Adrenal gland (tissue), 12 donors: ENCODE results near the gene PDZRN3. TPM values are rescaled to one million over a fixed set of nuclear protein-coding genes. Genes with fewer than 3 reads are reported as not detected.

Experiments used
- DNase-seq, 7 donors: peaks; one replicate each; pipeline ENCODE4 v3.0.0-alpha.2; 2019 to 2020
- H3K27ac ChIP-seq, 5 donors: fragments of 200-600 bp; sonication (generic) in 4 of 5; 1 replicate in 3 of 5; 2 replicates in 2 of 5; pipeline versions ENCODE4 v1.5.1 to v1.8.0; 2016 to 2020; ENCODE audit warnings: mild to moderate bottlenecking in 1 of 5
- H3K27me3 ChIP-seq: fragments of 200-600 bp; 2 replicates; pipeline ENCODE4 v1.8.0; 2021
- H3K36me3 ChIP-seq, 2 donors: fragments of 200-600 bp; replicated peaks in 1 of 2; 1 replicate in 1 of 2; 2 replicates in 1 of 2; pipeline versions ENCODE4 v1.5.1 to v1.8.0; 2018 to 2022
- H3K4me1 ChIP-seq, 2 donors: fragments of 200-600 bp; replicated peaks in 1 of 2; 1 replicate in 1 of 2; 2 replicates in 1 of 2; pipeline versions ENCODE4 v1.5.1 to v1.8.0; 2018 to 2021
- H3K4me3 ChIP-seq, 4 donors: fragments of 200-600 bp; sonication (generic) in 3 of 4; one replicate each; pipeline ENCODE4 v1.5.1; 2016 to 2018
- H3K9me3 ChIP-seq, 3 donors: fragments of 200-600 bp; sonication (generic) in 1 of 3; replicated peaks in 1 of 3; 1 replicate in 2 of 3; 2 replicates in 1 of 3; pipeline versions ENCODE4 v1.5.1 to v1.8.0; 2016 to 2021
- CTCF ChIP-seq, 6 experiments: fragments of 450-650 bp in 4 of 6; fragments of 200-600 bp in 2 of 6; sonication (generic) in 1 of 6; IDR thresholded peaks; 1 replicate in 5 of 6; 2 replicates in 1 of 6; pipeline versions ENCODE4 v1.5.1 to v1.8.0; 2016 to 2021; ENCODE audit warnings: antibody characterized with exemption in 6 of 6, mild to moderate bottlenecking in 2 of 6, moderate library complexity in 1 of 6
- POLR2A ChIP-seq, 2 donors: fragments of 450-650 bp; IDR thresholded peaks; one replicate each; pipeline ENCODE4 v1.6.1; 2017; ENCODE audit warnings: antibody characterized with exemption in 2 of 2, mild to moderate bottlenecking in 2 of 2, moderate library complexity in 1 of 2
- WGBS, 4 donors: extraction: QIAGEN DNeasy Blood & Tissue Kit in 2 of 4; methylation state at CpG; one replicate each; pipeline versions ENCODE4 v1.1.5 to v1.1.7; 2013 to 2017; 5-methylcytosine and 5-hydroxymethylcytosine counted together
- intact Hi-C, 2 donors: fragments of 100-400 bp; cut with DNase I; formaldehyde crosslinking; loops; one replicate each; pipeline versions ENCODE4 v1.14.1 to v1.15.0; 2022 to 2023
- polyA plus RNA-seq, 3 donors: library from polyadenylated mRNA; stranded (reverse); fragments of 200-250 nt in 2 of 3; fragments of 350-450 nt in 1 of 3; fragmentation: Illumina TruSeq in 1 of 3; extraction: RNeasy Lipid Tissue Mini Kit (QIAGEN cat#74804) in 1 of 3; gene quantifications; one replicate each; pipeline ENCODE4 v1.2.3, GENCODE V29; 2013 to 2014
- total RNA-seq, 9 donors: library from RNA; depleted of rRNA in 4 of 9; stranded (reverse); fragments of >200 nt in 4 of 9; fragments of 120-200 nt in 1 of 9; fragmentation: NEBNext Ultra II Directional in 1 of 9; extraction: Animal tissue kit (Norgen Biotek cat#: 25700) in 1 of 9; gene quantifications; one replicate each; pipeline versions ENCODE4 v1.1.0 to v1.2.4, GENCODE V29; 2013 to 2023
- donor health status: healthy with polysubstance abuse.
- donor health status: Bipolar disorder and iron deficiency.
- donor health status: DM: yes; HTN: yes; CAD: no.
- donor health status: DM: no; HTN: no; CAD: no.
- donor health status: DM: no; HTN: no; CAD: no.
- donor health status: DM: yes; HTN: yes; CAD: no.

Gene PDZRN3
- total and polyA plus RNA-seq, 12 donors, result 11.5 to 126 (median 64.1) TPM

GRCh38 chr3:73609315-73609641 lies 15.5 kb downstream of the PDZRN3 start:
- Histone ChIP-seq H3K4me3 (no peak overlapping the region), H3K9me3 (no peaks in the 10 kb centered on the region), H3K27ac (no peak overlapping the region), H3K27me3 (no peaks in the 10 kb centered on the region), H3K4me1 (peaks cover 6 to 41% of the 10 kb centered on the region in 2 donors), H3K36me3 (no peaks in the 10 kb centered on the region)
- no peak for DNase-seq
- no peak for TF ChIP-seq CTCF (IDR thresholded peaks at IDR 0.05)
- TF ChIP-seq POLR2A (IDR thresholded peaks at IDR 0.05), result no peak
- WGBS, 4 donors, result 73 to 81% (median 78%) methylated on average over 5 of the region's 5 CpGs
- intact Hi-C loops, result no loop called here

DNA sequence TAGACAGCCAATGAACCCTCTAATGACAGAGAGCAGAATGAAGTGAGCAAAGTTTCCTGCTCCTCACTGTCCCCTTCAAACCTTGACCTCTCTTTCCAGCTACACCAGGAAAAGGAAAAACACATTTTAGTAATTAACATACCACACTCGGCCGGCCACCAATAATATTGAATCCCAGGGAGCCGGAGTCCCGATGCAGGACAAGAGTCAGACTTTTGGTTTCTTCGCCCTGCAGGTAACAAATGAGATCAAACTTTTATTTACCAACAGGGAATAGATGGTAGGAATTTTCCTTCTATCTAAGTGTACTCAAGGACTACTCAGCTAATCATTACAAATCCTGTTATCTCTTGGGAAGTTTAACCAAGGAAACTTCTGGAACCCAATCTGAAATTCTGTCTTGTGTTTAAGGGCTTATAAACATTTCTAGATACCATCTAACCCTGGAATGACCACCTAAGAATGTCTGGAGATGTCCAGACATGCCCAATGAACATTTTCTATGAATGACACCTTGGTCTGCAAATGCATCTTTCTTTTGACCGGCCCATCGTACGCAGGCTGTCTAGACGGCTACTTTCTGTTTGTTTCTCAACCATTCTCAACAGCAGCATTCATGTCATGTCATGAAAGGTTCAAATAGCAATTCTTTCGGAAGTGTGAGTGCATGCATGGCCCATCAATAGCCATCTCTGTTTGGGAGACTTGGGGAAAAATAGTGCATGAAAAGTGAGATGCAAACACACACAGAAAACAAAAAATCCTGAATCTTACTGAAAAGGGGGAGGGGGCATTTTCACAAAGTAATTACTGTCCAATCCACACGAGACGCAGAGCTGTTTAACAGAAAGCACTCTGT lies 16.1 kb downstream of the PDZRN3 start:
- WGBS, 4 donors, result 82 to 85% (median 85%) methylated on average over 12 of the region's 12 CpGs
- Histone ChIP-seq H3K27me3 (no peaks in the 10 kb centered on the region), H3K4me3 (no peak overlapping the region), H3K27ac (peak overlapping the region in 1 of 5 donors; percentile 23), H3K4me1 (peaks cover 6 to 45% of the 10 kb centered on the region in 2 donors), H3K36me3 (no peaks in the 10 kb centered on the region), H3K9me3 (no peaks in the 10 kb centered on the region)
- intact Hi-C loops, result no loop called here
- DNase-seq, result no peak
- TF ChIP-seq POLR2A (IDR thresholded peaks at IDR 0.05) (no peak), CTCF (IDR thresholded peaks at IDR 0.05) (no peak)

GRCh38 chr3:73605861-73606260 lies 18.9 kb downstream of the PDZRN3 start:
- H3K27ac ChIP-seq, result peak overlapping the region in 1 of 5 donors; percentile 62
- no peak for TF ChIP-seq CTCF (IDR thresholded peaks at IDR 0.05)
- TF ChIP-seq POLR2A (IDR thresholded peaks at IDR 0.05), result no peak
- no peaks in the 10 kb centered on the region for H3K27me3 ChIP-seq
- no peak for DNase-seq
- H3K36me3 ChIP-seq, result peaks cover 0 to 12% of the 10 kb centered on the region in 2 donors
- intact Hi-C loops, result no loop called here
- H3K9me3 ChIP-seq, result no peaks in the 10 kb centered on the region
- H3K4me3 ChIP-seq, result no peak overlapping the region
- peaks cover 5 to 37% of the 10 kb centered on the region in 2 donors for H3K4me1 ChIP-seq

DNA sequence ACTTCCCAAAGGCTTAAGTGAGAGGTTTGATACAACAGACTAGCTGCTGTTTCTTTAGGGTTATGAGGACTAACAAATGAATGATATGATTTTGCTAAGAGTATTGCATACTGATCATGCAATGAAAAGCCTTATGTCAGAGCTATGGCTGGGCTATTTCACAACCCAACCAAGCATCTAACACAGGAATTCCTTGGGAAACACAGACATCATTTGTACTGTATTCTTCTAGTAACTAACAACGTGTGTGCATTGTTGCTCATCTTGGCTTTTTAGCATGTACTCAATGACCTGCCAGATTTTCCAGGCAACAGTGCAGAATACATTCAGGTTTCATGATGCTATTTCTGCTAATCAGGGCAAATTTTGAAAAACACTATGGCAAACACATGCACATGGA lies 19.3 kb downstream of the PDZRN3 start:
- no peak for TF ChIP-seq POLR2A (IDR thresholded peaks at IDR 0.05)
- no peak for TF ChIP-seq CTCF (IDR thresholded peaks at IDR 0.05)
- WGBS, 4 donors, result 33 to 52% (median 45%) methylated on average over 1 of the region's 1 CpG
- H3K4me1 ChIP-seq, result peaks cover under 1 to 37% of the 10 kb centered on the region in 2 donors
- H3K4me3 ChIP-seq, result no peak overlapping the region
- intact Hi-C loops, result no loop called here
- DNase-seq, result no peak
- no peaks in the 10 kb centered on the region for H3K27me3 ChIP-seq
- no peaks in the 10 kb centered on the region for H3K9me3 ChIP-seq
- H3K36me3 ChIP-seq, result peaks cover 0 to 12% of the 10 kb centered on the region in 2 donors
- peak overlapping the region in 2 of 5 donors; percentile 6 to 62 for H3K27ac ChIP-seq
